ACHN (cell line): ENCODE results near the gene CHST2.
"Not testable (repeated sequence)": the region's sequence is repeated elsewhere in the genome, so short reads cannot be mapped to it uniquely, and the experiment has no call there.

Experiments
- DNase-seq: peaks from one replicate; pipeline ENCODE4 v3.0.0-alpha.2; 2015
- in situ Hi-C: cut with HindIII; loops from 2 replicates; pipeline ENCODE4 v1.10.0; 2017; ENCODE audit warnings: low sequenced_read_pairs, low pct_ligation_motif_present, low pct_unique_long_range_greater_than_20kb

Gene CHST2

GRCh38 chr3:143155756-143156155, 36.2 kb downstream of the CHST2 start:
- no peak for DNase-seq
- in situ Hi-C loops: no loop called here

DNA sequence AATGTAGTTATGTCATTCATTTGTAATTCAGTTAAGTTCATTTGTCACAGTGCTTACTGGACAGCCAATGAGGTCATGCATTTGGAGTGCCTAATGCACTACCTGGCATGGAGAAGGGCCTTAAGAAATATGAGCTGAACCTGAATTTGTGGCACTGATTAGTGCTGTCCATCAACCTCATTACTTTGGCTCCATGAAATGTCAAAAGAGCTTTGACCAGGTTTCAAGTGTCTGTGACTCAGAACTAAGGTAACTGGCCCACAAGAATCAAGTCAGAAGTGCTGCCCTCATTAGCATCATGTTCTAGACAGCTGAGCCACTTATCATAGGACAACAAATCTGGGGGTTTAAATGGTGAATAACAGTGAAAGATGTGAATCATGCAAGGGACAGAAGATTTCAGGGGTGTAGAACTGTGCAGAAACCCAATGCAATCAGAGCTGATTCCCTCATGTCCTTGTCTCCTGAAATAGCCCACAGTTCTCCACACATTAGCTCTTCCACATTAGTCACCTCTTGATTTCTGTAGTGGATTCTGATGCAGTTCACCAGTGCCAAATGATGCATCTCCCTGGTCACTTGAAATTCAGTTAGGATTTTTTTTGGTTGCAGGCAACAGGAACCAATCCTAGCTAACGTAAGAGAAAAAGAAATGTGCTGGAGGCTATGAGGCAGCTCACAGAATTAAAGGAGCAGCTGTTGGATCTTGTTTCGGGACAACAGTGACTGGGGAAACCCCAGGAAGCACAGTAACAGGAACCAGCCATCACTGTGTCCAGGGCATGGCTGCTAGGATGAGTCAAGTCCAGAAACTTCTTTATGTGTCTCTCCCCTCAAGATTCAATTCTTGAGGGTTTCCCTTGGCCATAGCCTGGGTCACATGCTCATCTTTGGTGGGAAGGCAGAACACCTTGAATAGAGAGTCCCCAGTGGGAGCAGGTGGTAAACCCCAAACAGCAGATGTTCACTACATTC, 38.7 kb downstream of the CHST2 start:
- in situ Hi-C loops: no loop called here
- no peak for DNase-seq

GRCh38 chr3:143160437-143160836, 40.9 kb downstream of the CHST2 start:
- in situ Hi-C loops: no loop called here
- no peak for DNase-seq

- in situ Hi-C loops: no loop called here
- DNase-seq: no peak
Observed at GRCh38 chr3:143163562-143164100, 44.1 kb downstream of the CHST2 start.

DNA sequence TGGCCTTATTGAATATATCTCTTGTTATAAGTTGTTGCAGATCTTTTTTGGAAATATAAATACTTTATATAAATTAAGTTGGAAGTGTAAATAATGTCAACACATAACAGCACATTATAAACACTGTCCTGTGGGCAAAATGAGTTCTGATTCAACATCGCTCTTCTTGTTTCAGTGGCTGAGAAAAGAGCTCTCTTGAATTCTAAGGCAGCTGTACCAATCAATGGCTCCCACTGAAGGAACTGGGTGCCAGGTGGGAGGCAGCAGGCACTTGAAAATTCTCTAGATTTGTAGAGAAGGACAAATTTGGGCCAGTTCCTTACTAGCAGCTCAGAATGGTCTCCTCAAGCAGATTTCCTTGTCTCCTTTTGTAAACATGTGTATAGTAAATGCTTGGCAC, 45.6 kb downstream of the CHST2 start:
- in situ Hi-C loops: no loop called here
- DNase-seq: no peak

DNA sequence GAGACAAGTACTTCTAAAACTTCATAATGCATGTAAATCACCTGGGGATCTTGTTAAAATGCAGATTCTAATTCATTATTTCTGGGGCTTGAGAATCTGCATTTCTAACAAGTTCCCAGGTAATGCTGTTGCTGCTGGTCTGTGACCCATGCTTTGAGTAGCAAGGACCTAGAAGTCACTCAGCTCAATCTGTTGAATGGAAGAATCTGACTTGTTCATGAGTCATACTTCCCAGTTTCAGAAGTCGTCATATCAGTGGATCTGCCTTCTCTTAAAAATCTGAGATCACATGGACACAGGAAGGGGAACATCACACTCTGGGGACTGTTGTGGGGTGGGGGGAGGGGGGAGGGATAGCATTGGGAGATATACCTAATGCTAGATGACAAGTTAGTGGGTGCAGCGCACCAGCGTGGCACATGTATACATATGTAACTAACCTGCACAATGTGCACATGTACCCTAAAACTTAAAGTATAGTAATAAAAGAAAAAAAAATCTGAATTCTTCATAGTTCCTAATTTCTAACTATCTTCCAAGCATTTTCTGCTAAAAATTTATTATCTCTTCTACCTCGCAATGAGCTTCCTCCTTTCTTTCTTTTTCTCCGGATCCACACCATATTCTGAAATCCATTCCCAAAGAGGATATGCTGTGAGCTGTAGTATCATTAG, 46.2 kb downstream of the CHST2 start:
- not testable (repeated sequence) for DNase-seq

GRCh38 chr3:143166376-143166775, 46.8 kb downstream of the CHST2 start:
- in situ Hi-C loops: no loop called here
- no peak for DNase-seq

More for the DNA sequence above, 46.2 kb downstream of the CHST2 start:
- in situ Hi-C loops: not testable (repeated sequence)

DNA sequence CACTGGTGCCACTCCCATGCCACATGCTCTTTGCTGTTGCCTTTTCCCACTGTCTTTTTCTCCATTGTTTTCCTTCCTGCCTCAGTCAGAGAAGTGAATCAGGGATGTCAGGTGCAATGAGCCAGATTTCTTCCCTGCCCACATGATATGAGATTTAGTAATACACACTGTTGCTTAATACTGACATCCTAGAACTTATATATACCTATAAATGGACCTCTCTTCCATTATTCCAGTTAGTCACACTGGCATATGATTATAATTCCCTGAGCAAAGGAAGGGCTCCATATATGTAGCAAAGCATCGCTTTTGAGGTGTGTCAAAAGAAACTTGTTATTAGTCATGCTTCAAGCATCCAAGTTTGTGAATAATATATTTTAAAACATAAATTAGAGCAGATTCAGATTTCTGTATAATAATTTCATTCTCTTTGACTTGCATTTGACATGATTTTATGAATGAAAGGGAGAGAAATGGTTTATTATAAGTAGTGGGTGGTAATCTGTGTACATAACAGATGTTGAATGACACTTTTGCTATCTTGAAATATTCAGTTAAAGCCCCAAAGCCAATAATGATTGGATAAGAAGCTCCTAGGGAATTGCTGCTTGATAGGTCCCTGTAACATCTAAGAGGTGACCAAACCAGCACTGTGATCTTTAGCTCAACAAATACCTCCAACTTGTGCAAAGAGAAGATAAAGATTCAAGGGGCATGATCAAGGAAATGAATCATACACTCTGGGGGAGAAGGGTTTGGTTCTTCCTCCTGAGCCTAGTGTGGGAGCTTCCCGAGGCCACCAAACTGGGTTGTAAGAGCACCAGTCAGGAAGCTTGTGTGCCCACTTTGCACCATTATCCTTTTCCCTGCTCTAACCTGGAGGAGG, 48.6 kb downstream of the CHST2 start:
- no peak for DNase-seq
- in situ Hi-C loops: no loop called here

DNA sequence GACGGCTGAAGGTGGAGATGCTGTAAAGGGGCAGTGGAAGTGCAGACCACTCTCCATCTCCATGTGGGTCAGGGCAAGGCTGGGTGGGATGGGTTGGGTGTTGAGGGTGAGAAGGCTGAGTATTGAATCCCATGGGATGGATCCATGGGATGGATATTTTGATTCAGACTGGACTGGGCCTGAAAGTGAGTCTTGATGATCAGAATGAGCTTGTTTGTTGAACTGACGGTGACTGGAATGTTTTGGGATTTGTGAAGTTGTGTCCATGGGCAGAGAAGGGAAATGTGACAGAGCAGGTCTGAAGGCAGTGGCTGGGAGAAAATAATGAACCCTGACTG, 49.3 kb downstream of the CHST2 start:
- in situ Hi-C loops: no loop called here
- DNase-seq: no peak

DNA sequence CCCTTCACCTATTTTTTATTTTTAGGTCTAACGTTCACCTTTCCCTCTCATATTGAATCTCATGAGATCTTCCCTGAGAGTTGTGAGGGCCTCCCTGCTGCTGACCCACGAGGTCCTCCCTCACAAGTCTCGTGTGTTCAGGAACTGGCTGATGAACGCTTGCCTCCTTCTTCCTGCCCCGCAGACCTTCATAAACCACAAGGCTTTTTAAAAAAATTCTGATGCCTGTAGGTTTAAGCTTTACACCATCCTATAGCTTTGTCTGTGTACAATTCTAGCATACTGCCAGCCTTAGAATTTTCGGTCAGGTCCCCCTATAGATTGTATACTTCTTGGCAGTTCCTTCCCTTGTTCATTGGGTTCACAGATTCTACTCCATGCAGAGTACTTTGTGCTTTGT, 50.5 kb downstream of the CHST2 start:
- DNase-seq: no peak
- in situ Hi-C loops: no loop called here

- in situ Hi-C loops: no loop called here
Observed at GRCh38 chr3:143170676-143171075, 51.1 kb downstream of the CHST2 start.

DNA sequence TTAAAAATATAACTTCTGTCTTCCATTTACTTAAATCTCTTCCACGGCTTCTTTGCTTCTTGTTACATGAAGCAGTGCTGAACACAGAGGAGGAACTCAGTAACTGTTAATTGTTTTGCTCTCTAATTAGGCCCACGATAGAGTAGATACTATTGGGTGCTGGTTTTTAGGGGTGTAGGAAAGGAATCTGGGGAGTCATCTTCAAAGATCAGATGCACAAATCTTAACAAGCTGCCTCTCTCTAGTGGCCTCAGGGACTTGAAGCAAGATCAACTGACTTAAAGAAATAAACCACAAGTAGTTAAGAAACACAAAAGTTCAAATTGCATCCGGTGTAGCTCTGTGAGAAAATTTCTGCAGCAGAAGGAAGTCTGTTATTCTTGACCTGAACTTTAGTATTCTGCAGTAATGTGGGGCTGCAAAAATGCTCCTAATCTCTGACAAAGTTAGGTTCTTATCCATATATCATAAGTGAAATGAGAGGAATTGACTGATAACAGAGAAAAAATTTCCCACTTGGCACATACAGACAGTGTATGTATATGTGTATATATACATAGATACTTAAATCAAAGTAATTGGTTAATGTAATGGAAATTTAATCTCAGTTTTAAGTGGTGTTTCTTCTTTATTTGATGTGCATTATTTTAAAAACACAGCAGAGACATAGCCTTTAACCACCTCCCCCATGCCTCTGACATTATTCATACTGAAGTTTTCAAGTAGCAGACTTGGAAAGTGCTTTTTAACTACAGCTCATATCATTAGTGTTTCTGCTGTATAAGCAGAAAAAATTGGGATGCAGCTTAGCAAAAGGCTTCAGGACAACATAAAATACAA, 51.8 kb downstream of the CHST2 start:
- in situ Hi-C loops: no loop called here
- DNase-seq: no peak

More at GRCh38 chr3:143170676-143171075, 51.1 kb downstream of the CHST2 start:
- no peak for DNase-seq

GRCh38 chr3:143172062-143172794, 52.7 kb downstream of the CHST2 start:
- no peak for DNase-seq
- in situ Hi-C loops: no loop called here

GRCh38 chr3:143172795-143173145, 53.2 kb downstream of the CHST2 start:
- in situ Hi-C loops: no loop called here
- DNase-seq: no peak

GRCh38 chr3:143173242-143173641, 53.7 kb downstream of the CHST2 start:
- in situ Hi-C loops: no loop called here
- DNase-seq: no peak
